ENCODE measurements around the gene MMP3.

DNA sequence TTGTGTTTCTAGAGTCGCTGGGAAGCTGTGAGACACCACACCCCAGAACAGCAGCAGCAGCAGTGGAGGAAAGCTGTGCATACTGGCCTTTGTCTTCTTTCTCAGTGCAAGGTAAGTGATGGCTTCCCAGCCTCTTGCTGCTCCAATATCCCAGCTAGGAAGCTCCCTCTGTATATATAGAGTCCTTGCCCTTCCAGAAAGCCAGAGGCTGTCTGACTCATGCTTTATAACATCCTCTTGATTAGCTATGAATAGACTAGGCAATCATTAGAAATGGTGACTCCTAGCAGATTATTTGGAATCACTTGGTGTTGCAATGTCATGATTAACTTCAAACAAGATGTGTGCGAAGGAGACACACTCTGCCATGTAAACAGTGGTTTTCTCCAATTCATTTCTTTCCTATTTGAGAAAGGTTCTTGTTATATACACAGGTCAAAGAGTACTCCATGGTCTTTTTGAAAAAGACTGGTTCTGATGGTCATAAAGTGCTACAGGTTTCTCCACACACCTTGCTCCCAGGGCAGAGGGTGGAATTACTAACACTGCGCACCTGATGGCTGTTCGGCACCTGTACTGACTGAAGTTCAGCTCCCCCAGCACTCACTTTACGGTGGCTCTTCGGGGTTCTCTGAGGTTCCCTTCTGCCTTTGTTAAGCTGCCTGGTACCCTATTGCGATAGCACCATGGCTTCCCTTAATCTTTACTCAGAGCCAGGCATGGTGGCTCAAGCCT is 45.2 kb downstream of the MMP3 start, which contains the start of gene MMP1:
- TF ChIP-seq CTCF (tag by site-specific recombination; IDR thresholded peaks at IDR 0.05) (no peak), ZNF510 (tag by site-specific recombination; IDR thresholded peaks at IDR 0.05; ENCODE audit: insufficient replicate concordance) (no peak)
- TF ChIP-seq, protein P1, sequence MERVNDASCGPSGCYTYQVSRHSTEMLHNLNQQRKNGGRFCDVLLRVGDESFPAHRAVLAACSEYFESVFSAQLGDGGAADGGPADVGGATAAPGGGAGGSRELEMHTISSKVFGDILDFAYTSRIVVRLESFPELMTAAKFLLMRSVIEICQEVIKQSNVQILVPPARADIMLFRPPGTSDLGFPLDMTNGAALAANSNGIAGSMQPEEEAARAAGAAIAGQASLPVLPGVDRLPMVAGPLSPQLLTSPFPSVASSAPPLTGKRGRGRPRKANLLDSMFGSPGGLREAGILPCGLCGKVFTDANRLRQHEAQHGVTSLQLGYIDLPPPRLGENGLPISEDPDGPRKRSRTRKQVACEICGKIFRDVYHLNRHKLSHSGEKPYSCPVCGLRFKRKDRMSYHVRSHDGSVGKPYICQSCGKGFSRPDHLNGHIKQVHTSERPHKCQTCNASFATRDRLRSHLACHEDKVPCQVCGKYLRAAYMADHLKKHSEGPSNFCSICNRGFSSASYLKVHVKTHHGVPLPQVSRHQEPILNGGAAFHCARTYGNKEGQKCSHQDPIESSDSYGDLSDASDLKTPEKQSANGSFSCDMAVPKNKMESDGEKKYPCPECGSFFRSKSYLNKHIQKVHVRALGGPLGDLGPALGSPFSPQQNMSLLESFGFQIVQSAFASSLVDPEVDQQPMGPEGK (tag by site-specific recombination; IDR thresholded peaks at IDR 0.05): no peak
- TF ChIP-seq, protein P2, sequence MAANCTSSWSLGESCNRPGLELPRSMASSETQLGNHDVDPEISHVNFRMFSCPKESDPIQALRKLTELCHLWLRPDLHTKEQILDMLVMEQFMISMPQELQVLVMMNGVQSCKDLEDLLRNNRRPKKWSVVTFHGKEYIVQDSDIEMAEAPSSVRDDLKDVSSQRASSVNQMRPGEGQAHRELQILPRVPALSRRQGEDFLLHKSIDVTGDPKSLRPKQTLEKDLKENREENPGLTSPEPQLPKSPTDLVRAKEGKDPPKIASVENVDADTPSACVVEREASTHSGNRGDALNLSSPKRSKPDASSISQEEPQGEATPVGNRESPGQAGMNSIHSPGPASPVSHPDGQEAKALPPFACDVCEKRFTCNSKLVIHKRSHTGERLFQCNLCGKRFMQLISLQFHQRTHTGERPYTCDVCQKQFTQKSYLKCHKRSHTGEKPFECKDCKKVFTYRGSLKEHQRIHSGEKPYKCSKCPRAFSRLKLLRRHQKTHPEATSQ (tag by site-specific recombination; IDR thresholded peaks at IDR 0.05): no peak
